ENCODE measurements around the gene ATP6V1D.
"Not testable (repeated sequence)": the region's sequence is repeated elsewhere in the genome, so short reads cannot be mapped to it uniquely, and the experiment has no call there.

Gene ATP6V1D

DNA sequence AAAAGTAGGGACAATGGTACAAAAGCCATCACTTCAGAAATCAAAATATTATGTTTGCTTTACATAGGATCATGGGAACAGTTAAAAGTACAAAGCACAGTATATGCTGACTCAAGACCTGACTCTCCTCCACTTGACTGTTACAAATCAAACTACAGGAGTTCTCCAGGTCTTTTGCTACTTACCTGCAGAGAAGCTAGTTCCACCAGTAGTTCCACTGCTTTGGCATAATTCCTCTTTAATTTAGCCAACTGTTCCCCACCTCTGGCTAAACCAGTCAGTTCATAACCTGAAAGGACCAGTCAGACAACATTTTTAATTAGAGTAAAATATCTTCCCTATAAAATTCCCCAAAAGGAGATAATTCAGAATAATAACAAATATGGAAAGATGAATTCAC, 14.0 kb downstream of the ATP6V1D start:
- TF ChIP-seq, protein P1, sequence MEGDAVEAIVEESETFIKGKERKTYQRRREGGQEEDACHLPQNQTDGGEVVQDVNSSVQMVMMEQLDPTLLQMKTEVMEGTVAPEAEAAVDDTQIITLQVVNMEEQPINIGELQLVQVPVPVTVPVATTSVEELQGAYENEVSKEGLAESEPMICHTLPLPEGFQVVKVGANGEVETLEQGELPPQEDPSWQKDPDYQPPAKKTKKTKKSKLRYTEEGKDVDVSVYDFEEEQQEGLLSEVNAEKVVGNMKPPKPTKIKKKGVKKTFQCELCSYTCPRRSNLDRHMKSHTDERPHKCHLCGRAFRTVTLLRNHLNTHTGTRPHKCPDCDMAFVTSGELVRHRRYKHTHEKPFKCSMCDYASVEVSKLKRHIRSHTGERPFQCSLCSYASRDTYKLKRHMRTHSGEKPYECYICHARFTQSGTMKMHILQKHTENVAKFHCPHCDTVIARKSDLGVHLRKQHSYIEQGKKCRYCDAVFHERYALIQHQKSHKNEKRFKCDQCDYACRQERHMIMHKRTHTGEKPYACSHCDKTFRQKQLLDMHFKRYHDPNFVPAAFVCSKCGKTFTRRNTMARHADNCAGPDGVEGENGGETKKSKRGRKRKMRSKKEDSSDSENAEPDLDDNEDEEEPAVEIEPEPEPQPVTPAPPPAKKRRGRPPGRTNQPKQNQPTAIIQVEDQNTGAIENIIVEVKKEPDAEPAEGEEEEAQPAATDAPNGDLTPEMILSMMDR (IDR thresholded peaks at IDR 0.05; ENCODE audit: unreplicated experiment in 3 of 3), result no peak
- Mint-ChIP-seq H3K9me3 (no peaks in the 10 kb centered on the region), H3K4me1 (no peaks in the 10 kb centered on the region), H3K4me3 (no peak overlapping the region), H3K27ac (no peak overlapping the region), H3K36me3 (ENCODE audit: low read depth) (peaks cover 64% of the 10 kb centered on the region), H3K27me3 (ENCODE audit: low read depth) (no peaks in the 10 kb centered on the region)

DNA sequence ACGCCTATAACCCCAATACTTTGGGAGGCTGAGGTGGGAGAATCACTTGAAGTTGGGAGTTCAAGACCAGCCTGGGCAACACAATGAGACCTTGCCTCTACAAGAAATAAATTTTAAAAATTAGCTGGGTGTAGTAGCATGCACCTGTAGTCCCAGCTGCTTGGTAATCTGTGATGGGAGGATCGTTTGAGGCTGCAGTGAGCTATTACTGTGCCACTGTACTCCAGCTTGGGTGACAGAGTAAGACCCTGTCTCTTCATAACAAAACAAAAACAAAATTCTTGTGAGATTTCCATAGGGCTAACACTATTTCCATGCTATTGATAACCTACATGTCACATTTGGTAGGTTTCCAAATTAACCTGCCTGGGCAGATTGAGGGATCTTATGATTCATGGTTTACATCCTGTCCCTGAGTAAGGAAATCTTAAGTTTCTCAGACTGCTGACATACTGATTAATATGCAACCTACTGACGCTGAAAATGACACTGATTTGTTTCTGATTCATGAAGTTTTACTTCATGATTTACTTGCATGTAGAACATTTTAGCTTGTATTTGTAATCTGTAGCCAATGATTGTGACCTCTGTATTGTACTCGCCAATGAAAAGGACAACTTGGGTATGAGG, 15.9 kb downstream of the ATP6V1D start:
- TF ChIP-seq, protein P1 (IDR thresholded peaks at IDR 0.05; ENCODE audit: unreplicated experiment in 3 of 3), result no peak
- no peaks in the 10 kb centered on the region for H3K9me3 Mint-ChIP-seq
- no peaks in the 10 kb centered on the region for H3K4me1 Mint-ChIP-seq
- H3K36me3 Mint-ChIP-seq (ENCODE audit: low read depth), result peaks cover 61% of the 10 kb centered on the region
- no peak overlapping the region for H3K4me3 Mint-ChIP-seq
- no peaks in the 10 kb centered on the region for H3K27me3 Mint-ChIP-seq (ENCODE audit: low read depth)
- no peak overlapping the region for H3K27ac Mint-ChIP-seq

DNA sequence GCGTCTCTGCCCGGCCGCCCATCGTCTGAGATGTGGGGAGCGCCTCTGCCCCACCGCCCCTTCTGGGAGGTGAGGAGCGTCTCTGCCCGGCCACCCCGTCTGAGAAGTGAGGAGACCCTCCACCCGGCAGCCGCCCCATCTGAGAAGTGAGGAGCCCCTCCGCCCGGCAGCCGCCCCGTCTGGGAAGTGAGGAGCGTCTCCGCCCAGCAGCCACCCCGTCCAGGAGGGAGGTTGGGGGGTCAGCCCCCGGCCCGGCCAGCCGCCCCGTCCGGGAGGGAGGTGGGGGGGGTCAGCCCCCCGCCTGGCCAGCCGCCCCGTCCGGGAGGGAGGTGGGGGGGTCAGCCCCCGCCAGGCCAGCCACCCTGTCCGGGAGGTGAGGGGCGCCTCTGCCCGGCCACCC, 18.4 kb downstream of the ATP6V1D start:
- H3K27ac Mint-ChIP-seq; H3K4me3 Mint-ChIP-seq; H3K9me3 Mint-ChIP-seq; H3K27me3 Mint-ChIP-seq (ENCODE audit: low read depth); H3K4me1 Mint-ChIP-seq: not testable (repeated sequence)
- H3K36me3 Mint-ChIP-seq (ENCODE audit: low read depth), result peaks cover 66% of the 10 kb centered on the region

DNA sequence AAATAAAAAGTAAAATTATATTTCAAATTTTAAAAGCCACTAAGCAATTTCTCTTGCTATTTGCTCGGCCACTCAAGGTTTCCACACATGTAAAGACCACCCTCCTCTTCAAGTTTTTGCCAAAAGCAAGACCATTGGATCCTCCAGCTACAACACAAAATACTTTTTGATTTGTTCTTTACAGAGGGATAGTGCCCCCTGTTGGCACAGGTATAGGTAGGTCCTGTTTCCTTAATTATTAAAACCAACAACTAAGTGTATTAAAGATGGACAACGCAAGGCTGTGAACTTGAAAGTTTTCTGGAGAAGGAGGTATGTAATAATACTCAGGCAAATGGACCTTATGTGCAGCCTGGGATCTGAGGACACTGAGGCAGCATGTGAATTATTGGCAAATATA, 23.8 kb downstream of the ATP6V1D start:
- Mint-ChIP-seq H3K4me3 (no peak overlapping the region), H3K9me3 (no peaks in the 10 kb centered on the region), H3K27me3 (ENCODE audit: low read depth) (no peaks in the 10 kb centered on the region), H3K36me3 (ENCODE audit: low read depth) (peaks cover 72% of the 10 kb centered on the region), H3K27ac (no peak overlapping the region), H3K4me1 (no peaks in the 10 kb centered on the region)
- TF ChIP-seq, protein P1 (IDR thresholded peaks at IDR 0.05; ENCODE audit: unreplicated experiment in 3 of 3), result peak; percentile 18 to 48 (median 31)

DNA sequence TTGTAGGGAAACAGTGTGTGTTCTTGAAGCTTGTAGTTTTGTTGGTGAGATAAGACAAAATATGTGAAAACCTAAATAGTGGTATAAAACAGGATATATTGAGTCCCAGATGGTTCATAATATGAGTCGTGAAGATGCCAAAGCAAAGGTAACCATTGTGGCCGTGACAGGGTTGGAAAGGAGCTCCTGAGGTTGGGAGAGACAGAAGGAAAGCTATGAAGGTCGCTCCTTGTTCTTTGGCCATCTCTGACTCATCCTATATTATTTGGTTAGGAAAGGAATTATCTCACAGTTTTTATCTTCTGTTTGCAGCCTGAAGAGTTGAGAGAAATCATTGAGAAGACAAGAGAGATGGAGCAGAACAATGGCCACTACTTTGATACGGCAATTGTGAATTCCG, 27.1 kb downstream of the ATP6V1D start:
- Mint-ChIP-seq H3K27me3 (ENCODE audit: low read depth) (no peaks in the 10 kb centered on the region), H3K4me3 (no peak overlapping the region)

DNA sequence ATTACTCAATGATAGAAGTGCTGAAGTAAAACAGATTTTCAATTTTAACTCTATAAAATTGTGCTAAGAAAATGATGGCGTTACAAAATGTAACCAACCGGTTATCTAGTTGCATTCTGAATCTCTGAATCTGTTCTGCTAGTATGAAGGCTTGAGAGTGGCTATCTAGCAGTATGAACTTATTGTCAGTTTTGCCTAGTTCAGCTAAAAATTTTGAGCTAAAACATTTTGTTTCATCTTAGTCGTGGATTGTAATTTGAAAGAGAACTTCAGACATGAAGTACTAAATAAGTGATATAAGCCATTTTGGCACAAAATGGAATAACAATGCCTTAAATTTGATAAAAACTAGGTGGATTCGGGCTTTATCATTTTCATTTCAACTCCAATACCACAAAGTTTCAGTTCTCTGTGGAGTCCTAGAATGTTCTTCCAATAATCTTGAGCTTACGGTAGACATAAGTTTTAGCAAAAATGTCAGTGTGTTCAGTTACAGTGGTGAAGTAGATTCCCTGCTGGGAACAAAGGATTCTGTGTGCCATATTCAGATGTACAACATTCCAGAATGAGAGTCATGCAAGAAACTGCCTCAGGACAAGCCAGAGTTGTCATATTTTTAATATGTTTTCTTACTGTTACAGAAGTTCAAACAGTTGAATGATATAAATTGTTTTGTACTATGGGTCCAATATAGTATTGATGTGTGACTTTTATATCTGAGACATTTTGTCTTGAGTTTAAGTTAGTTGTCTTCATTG, 28.1 kb downstream of the ATP6V1D start:
- TF ChIP-seq, protein P1 (IDR thresholded peaks at IDR 0.05; ENCODE audit: unreplicated experiment in 3 of 3), result no peak
- Mint-ChIP-seq H3K4me1 (no peaks in the 10 kb centered on the region), H3K4me3 (no peak overlapping the region), H3K27me3 (ENCODE audit: low read depth) (no peaks in the 10 kb centered on the region), H3K9me3 (peaks cover 8% of the 10 kb centered on the region), H3K36me3 (ENCODE audit: low read depth) (peaks cover 83% of the 10 kb centered on the region), H3K27ac (no peak overlapping the region)

More for the DNA sequence above, 27.1 kb downstream of the ATP6V1D start:
- H3K9me3 Mint-ChIP-seq, result peaks cover 5% of the 10 kb centered on the region
- TF ChIP-seq, protein P1 (IDR thresholded peaks at IDR 0.05; ENCODE audit: unreplicated experiment in 3 of 3), result no peak
- no peak overlapping the region for H3K27ac Mint-ChIP-seq
- peaks cover 76% of the 10 kb centered on the region for H3K36me3 Mint-ChIP-seq (ENCODE audit: low read depth)
- no peaks in the 10 kb centered on the region for H3K4me1 Mint-ChIP-seq

DNA sequence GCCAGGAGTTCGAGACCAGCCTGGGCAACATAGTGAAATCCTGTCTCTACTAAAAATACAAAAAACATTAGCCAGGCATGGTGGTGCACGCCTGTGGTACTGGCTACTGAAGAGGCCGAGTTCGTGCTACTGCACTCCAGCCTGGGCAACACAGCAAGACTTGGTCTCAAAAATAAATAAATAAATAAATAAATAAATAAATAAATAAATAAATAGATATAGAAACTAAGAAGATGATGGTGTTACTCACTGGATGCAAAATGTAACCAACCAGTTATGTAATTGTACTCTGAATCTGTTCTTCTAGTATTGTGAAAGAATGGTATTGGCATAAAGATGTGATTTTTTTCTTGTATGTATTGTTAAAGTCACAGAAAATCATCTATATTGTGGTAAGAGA, 29.9 kb downstream of the ATP6V1D start:
- not testable (repeated sequence) for H3K4me1 Mint-ChIP-seq, H3K9me3 Mint-ChIP-seq

More for the DNA sequence above, 29.9 kb downstream of the ATP6V1D start:
- H3K36me3 Mint-ChIP-seq (ENCODE audit: low read depth), result peaks cover 79% of the 10 kb centered on the region
- not testable (repeated sequence) for H3K27ac Mint-ChIP-seq; H3K4me3 Mint-ChIP-seq; H3K27me3 Mint-ChIP-seq (ENCODE audit: low read depth)
